HCT116 (cell line): ENCODE results near the gene THADA. TPM values are rescaled to one million over a fixed set of nuclear protein-coding genes. Genes with fewer than 3 reads are reported as not detected.

ENCODE experiments used
- ATAC-seq: fragments of 200-7000 bp; cut with Tn5 transposase; 2 replicates; pipeline ENCODE4 v1.9.1; 2020; ENCODE audit warnings: mild to moderate bottlenecking, moderate library complexity
- BruUV-seq: library from RNA; stranded (reverse); fragments of 400-500 nt; replicated peaks from 2 replicates; lab custom pipeline; 2021; lab: Mats Ljungman, UMichigan
- CTCF ChIA-PET: fragments of 300-600 bp; sonication (Branson Sonifier 250); formaldehyde crosslinking; loops from one replicate; lab custom pipeline; 2021; ENCODE audit warnings: antibody characterized with exemption; lab: Charles Lee
- POLR2A ChIA-PET: fragments of 300-600, 350-600 bp; sonication (Branson Sonifier 250); formaldehyde crosslinking; loops from one replicate; lab custom pipeline; 2021; ENCODE audit warnings: antibody characterized with exemption; lab: Charles Lee
- RAD21 ChIA-PET, 2 experiments: fragments of 300-600 bp; sonication (Branson Sonifier 250); formaldehyde crosslinking; loops; one replicate each; lab custom pipeline; 2023; ENCODE audit warnings: low total read pairs in 2 of 2; ENCODE audit not compliant: uncharacterized antibody in 2 of 2, unreplicated experiment in 2 of 2, low non-redundant PET in 1 of 2; lab: Charles Lee
- DNase-seq: peaks from one replicate; pipeline ENCODE4 v3.0.0-alpha.2; 2010; ENCODE audit warnings: low read depth, low spot score
- H2AFZ ChIP-seq: fragments of 200-600 bp; shearing (Covaris generic), sonication (generic); 2 replicates; pipeline ENCODE4 v1.6.1; 2017; ENCODE audit warnings: low read depth, mixed run types, mixed read lengths, antibody characterized with exemption, low read length; ENCODE audit not compliant: poor library complexity, severe bottlenecking
- H3K27ac ChIP-seq: 2 replicates; pipeline ENCODE4 v1.5.1; 2012; ENCODE audit warnings: low read depth, low read length
- H3K27me3 ChIP-seq: fragments of 200-600 bp; sonication (generic); 2 replicates; pipeline ENCODE4 v1.6.1; 2016; ENCODE audit warnings: mixed run types, low read length, mixed read lengths; ENCODE audit not compliant: insufficient read depth
- H3K36me3 ChIP-seq, 2 experiments: fragments of 200-500 bp in 1 of 2; fragments of 200-600 bp in 1 of 2; sonication (Bioruptor generic) in 1 of 2; sonication (generic) in 1 of 2; 2 replicates each; pipeline versions ENCODE4 v1.5.1 to v1.6.1; 2014 to 2016; ENCODE audit warnings: low read length in 2 of 2, inconsistent platforms in 1 of 2, mixed read lengths in 1 of 2, mixed run types in 1 of 2; ENCODE audit not compliant: insufficient read depth in 2 of 2, control insufficient read depth in 1 of 2
- H3K4me1 ChIP-seq, 2 experiments: fragments of 200-600 bp in 1 of 2; sonication (generic) in 1 of 2; 2 replicates each; pipeline versions ENCODE4 v1.5.1 to v1.6.1; 2012 to 2017; ENCODE audit warnings: low read length in 2 of 2, inconsistent platforms in 1 of 2, mild to moderate bottlenecking in 1 of 2, mixed read lengths in 1 of 2, mixed run types in 1 of 2, moderate library complexity in 1 of 2; ENCODE audit not compliant: insufficient read depth in 2 of 2, control insufficient read depth in 1 of 2
- H3K4me2 ChIP-seq: fragments of 200-600 bp; sonication (generic); 2 replicates; pipeline ENCODE4 v1.6.1; 2017; ENCODE audit warnings: mixed run types, low read length, mixed read lengths
- H3K4me3 ChIP-seq, 2 experiments: fragments of 200-600 bp in 1 of 2; sonication (generic) in 1 of 2; replicated peaks in 1 of 2; 2 replicates each; pipeline ENCODE4 v1.5.1; 2011 to 2016; ENCODE audit warnings: low read length in 2 of 2, control low read depth in 1 of 2, low read depth in 1 of 2, mild to moderate bottlenecking in 1 of 2, mixed read lengths in 1 of 2, mixed run types in 1 of 2
- H3K79me2 ChIP-seq: fragments of 200-600 bp; sonication (generic); 2 replicates; pipeline ENCODE4 v1.6.1; 2017; ENCODE audit warnings: mild to moderate bottlenecking, mixed run types, low read length, moderate library complexity, mixed read lengths; ENCODE audit not compliant: insufficient read depth
- H3K9ac ChIP-seq: fragments of 200-600 bp; sonication (generic); 2 replicates; pipeline ENCODE4 v1.6.1; 2016; ENCODE audit warnings: low read length, mixed read lengths
- H3K9me2 ChIP-seq: fragments of 200-600 bp; sonication (generic), shearing (Covaris generic); 2 replicates; pipeline ENCODE4 v1.6.1; 2017; ENCODE audit warnings: mixed run types, mild to moderate bottlenecking, moderate library complexity; ENCODE audit not compliant: insufficient read depth
- H3K9me3 ChIP-seq, 2 experiments: fragments of 200-500 bp in 1 of 2; fragments of 200-600 bp in 1 of 2; sonication (Bioruptor generic) in 1 of 2; sonication (generic) in 1 of 2; 2 replicates each; pipeline ENCODE4 v1.6.1; 2014 to 2017; ENCODE audit warnings: low read length in 2 of 2, mixed read lengths in 2 of 2, inconsistent platforms in 1 of 2, low read depth in 1 of 2, mild to moderate bottlenecking in 1 of 2, mixed run types in 1 of 2, moderate library complexity in 1 of 2; ENCODE audit not compliant: control insufficient read depth in 1 of 2, insufficient read depth in 1 of 2
- H4K20me1 ChIP-seq: fragments of 200-600 bp; sonication (generic), shearing (Covaris generic); 2 replicates; pipeline ENCODE4 v1.6.1; 2017; ENCODE audit warnings: mixed run types, mild to moderate bottlenecking, moderate library complexity; ENCODE audit not compliant: insufficient read depth
- CEBPB ChIP-seq: IDR thresholded peaks from 2 replicates; pipeline ENCODE4 v1.6.1; 2012; ENCODE audit warnings: low read depth
- EZH2 ChIP-seq: fragments of 200-600 bp; sonication (generic); IDR thresholded peaks from 2 replicates; pipeline ENCODE4 v1.6.1; 2017; ENCODE audit warnings: antibody characterized with exemption, mixed run types
- EZH2phosphoT487 ChIP-seq: fragments of 200-600 bp; IDR thresholded peaks from 2 replicates; pipeline ENCODE4 v1.6.1; 2018; ENCODE audit warnings: antibody characterized with exemption, borderline replicate concordance
- FOSL1 ChIP-seq: IDR thresholded peaks from 2 replicates; pipeline ENCODE4 v1.6.1; 2012; ENCODE audit warnings: low read depth
- POLR2A ChIP-seq: IDR thresholded peaks from 2 replicates; pipeline ENCODE4 v1.7.0; 2011; ENCODE audit warnings: borderline replicate concordance; ENCODE audit not compliant: insufficient read depth, insufficient read length; ENCODE audit errors: extremely low read depth
- RAD21 ChIP-seq: IDR thresholded peaks from 2 replicates; pipeline ENCODE4 v1.6.1; 2012; ENCODE audit warnings: low read depth, mild to moderate bottlenecking
- REST ChIP-seq: IDR thresholded peaks from 2 replicates; pipeline ENCODE4 v1.6.1; 2012; ENCODE audit warnings: low read depth
- SRF ChIP-seq: IDR thresholded peaks from 2 replicates; pipeline ENCODE4 v1.6.1; 2012; ENCODE audit warnings: low read depth
- TCF7L2 ChIP-seq: IDR thresholded peaks from 2 replicates; pipeline ENCODE4 v1.7.0; 2011; ENCODE audit warnings: borderline replicate concordance, inconsistent platforms; ENCODE audit not compliant: insufficient read depth, insufficient read length; ENCODE audit errors: extremely low read depth
- YY1 ChIP-seq: IDR thresholded peaks from 2 replicates; pipeline ENCODE4 v1.6.1; 2011; ENCODE audit warnings: low read length, low read depth, moderate library complexity, mild to moderate bottlenecking; ENCODE audit not compliant: insufficient replicate concordance; ENCODE audit errors: extremely low read depth
- intact Hi-C: fragments of 100-400 bp; cut with micrococcal nuclease; formaldehyde crosslinking; loops from 2 replicates; pipeline ENCODE4 v1.10.0; 2022
- total RNA-seq: library from RNA; stranded (reverse); gene quantifications from one replicate; pipeline ENCODE4 v1.2.1, GENCODE V29; 2021; ENCODE audit not compliant: unreplicated experiment
- TF ChIP-seq, protein P1 (sequence below): IDR thresholded peaks from 2 replicates; pipeline ENCODE4 v1.6.1; 2012

THADA gene
- total RNA-seq, 1 experiment from 2014 or later: 30.7 TPM

DNA sequence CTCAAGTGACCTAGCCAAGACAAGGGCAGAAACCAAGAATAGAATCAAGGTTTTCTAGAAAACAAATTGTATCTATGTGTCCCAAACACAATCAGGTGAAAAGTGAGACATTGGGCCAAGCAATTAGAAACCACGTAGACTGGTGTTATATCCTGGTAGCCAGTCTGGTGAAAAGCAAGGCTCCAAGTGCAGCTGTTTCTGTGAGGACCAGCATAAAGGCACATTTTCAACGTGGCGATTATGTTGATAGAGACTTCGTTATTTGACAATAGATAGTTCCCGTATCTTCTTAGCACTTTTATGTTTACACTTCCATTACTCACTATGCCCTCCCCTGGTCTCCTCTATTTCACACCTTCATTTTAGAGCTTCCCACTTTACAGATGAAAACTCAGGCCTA lies 266.2 kb downstream of the THADA start:
- H3K9me2 ChIP-seq: no peaks in the 10 kb centered on the region
- no peak overlapping the region for H3K4me3 ChIP-seq
- no peaks in the 10 kb centered on the region for H3K79me2 ChIP-seq
- CTCF ChIA-PET: no interaction called here
- no peaks in the 10 kb centered on the region for H3K27me3 ChIP-seq
- DNase-seq: no peak
- TF ChIP-seq SRF: no peak
- TF ChIP-seq YY1: no peak
- TF ChIP-seq TCF7L2: no peak
- TF ChIP-seq POLR2A: no peak
- no peak for TF ChIP-seq FOSL1
- TF ChIP-seq, protein P1, sequence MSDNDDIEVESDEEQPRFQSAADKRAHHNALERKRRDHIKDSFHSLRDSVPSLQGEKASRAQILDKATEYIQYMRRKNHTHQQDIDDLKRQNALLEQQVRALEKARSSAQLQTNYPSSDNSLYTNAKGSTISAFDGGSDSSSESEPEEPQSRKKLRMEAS: no peak
- no peak for TF ChIP-seq EZH2
- no peak for TF ChIP-seq EZH2phosphoT487
- no peak for TF ChIP-seq CEBPB
- TF ChIP-seq REST: no peak
- TF ChIP-seq RAD21: no peak
- TF ChIP-seq, all 23 proteins: peak for 0
- H3K9ac ChIP-seq: no peak overlapping the region
- no peak overlapping the region for H2AFZ ChIP-seq
- ChIA-PET RAD21 (no interaction called here), POLR2A (no interaction called here)
- H4K20me1 ChIP-seq: no peaks in the 10 kb centered on the region
- intact Hi-C loops: no loop called here
- no peak overlapping the region for H3K4me2 ChIP-seq
- H3K4me1 ChIP-seq: peaks cover 0 to 9% of the 10 kb centered on the region in 2 experiments; a peak in 3 of 4 replicates
- no peaks in the 10 kb centered on the region for H3K9me3 ChIP-seq
- no TSS peak for BruUV-seq
- no peaks in the 10 kb centered on the region for H3K36me3 ChIP-seq
- ATAC-seq: no peak
- H3K27ac ChIP-seq: no peak overlapping the region
